NCI-H2029 treated with DMSO at 0.1 percent for 48 hours (cell line): ENCODE data around the gene RNLS.

Source experiments
- DNase-seq: peaks from one replicate; lab custom pipeline; 2025; lab: John Stamatoyannopoulos, UW

The RNLS gene

DNA sequence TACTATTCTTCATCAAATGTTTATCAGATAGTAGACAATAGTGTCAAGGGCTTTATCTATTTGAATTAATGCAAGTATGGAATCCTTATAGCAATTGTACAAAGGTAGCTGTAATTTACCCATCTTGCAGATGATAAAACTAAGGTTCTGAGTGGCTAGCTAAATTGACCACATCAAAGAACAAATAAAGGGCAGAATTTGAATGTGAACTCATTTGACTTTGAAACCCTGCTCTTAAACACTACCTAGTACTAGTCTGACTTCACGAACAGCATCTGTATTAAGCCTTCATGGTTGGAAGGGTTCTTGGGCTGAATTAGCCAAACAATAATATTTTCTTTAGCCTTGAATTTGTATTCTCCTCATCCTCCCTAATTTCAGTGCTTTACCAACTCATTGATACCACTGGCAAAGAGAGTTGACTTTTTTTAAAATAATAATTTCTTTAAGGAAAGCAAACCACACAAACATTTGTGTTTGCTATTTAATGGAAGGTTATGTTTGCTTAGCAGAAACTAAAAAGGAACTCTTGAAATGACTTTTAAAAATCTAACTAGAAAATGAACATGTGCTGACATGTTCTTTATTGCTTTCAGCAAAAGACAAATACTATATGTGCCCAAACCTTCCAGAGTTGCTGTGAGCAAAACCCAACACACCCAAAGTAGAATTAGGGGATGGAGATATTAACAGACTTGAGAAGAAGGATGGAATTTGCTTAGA, 322.6 kb downstream of the RNLS start:
- DNase-seq = no peak

DNA sequence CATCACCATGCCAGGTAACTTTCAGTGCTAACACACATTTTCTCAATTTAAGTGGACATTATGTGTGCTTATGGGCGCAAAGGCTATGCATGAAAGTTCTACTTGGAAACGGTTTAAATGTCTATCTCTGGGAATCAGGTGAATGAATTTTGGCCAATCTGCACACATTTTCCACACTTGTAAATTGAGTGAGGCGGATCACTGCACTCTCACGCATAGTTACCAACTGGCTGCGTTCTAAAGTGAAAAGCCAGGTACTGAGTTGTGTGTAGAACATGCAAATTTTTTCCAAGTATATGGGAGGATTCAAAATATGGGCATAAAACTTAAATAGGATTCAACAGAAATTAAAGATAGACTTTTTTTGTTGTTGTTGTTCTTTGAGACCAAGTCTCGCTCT, 323.7 kb downstream of the RNLS start:
- no peak for DNase-seq

GRCh38 chr10:88256886-88257285, 326.2 kb downstream of the RNLS start:
- no peak for DNase-seq

- DNase-seq = no peak
Observed at GRCh38 chr10:88256013-88256680, 327.0 kb downstream of the RNLS start.

DNA sequence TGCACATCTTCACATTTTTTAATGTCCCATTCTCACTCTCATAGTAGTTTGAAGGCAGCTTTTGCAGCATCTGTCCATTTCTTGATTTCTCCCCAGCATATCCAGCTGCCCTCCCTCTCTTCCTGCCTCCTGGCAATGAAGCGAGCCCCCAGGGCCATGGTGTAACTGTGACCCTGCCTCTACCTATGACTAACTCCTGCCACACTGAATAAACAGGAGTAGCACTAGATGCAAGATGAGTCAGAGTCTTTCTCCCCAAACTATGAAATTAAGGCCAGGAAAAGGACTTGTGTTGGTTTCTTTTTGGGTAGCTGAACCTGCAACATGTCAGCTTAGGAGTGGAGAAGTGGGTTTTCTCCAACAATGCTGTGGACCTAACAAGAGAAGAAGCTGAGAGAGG, 329.0 kb downstream of the RNLS start:
- DNase-seq = no peak

- DNase-seq = no peak
Observed at GRCh38 chr10:88253622-88254021, 329.5 kb downstream of the RNLS start.

GRCh38 chr10:88253128-88253527, 330.0 kb downstream of the RNLS start:
- no peak for DNase-seq

- DNase-seq = no peak
Observed at GRCh38 chr10:88249450-88249849, 333.7 kb downstream of the RNLS start.

DNA sequence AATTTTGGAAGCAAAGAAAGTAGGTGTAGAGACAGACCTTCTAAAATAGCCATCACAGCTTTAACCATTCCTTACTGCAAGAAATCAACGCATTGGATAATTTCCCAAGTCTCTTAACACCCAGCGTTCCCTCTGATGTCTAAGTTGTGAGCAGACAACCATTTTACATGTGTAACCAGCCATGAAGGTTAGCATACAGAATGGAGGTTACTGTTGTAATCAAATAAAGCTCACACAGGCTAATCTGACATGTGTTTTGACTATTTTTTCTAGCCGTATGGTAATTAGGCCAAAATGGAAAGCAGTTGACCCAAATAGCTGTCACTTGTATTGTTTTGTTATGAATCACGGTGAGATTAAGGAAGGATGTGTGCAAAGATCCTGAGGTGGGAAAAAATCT, 336.4 kb downstream of the RNLS start:
- no peak for DNase-seq

DNA sequence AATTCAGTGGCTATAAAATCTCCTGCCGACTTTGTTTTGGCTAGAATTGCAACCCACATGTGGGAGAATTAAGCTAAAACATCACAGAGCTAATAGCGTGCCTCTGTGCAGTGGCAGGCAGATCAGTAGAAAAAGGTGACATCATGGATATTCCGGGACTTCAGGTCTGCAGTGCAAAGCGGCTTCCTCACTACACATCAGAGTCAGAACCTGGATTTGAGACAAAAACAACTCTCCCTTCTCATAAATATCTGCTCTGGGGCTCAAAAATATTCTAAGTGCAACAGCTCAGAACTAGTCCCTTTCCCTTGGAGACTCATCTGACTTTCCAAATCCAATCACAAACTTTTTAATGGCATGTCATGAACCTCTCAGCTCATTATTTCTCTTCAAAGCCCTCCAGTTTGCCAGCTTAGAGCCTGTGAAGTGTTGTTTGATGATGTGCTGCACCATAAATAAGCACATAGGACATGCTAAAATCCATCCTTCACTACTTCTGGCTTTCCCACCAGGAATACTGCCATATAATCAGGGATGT, 337.1 kb downstream of the RNLS start:
- DNase-seq = no peak

DNA sequence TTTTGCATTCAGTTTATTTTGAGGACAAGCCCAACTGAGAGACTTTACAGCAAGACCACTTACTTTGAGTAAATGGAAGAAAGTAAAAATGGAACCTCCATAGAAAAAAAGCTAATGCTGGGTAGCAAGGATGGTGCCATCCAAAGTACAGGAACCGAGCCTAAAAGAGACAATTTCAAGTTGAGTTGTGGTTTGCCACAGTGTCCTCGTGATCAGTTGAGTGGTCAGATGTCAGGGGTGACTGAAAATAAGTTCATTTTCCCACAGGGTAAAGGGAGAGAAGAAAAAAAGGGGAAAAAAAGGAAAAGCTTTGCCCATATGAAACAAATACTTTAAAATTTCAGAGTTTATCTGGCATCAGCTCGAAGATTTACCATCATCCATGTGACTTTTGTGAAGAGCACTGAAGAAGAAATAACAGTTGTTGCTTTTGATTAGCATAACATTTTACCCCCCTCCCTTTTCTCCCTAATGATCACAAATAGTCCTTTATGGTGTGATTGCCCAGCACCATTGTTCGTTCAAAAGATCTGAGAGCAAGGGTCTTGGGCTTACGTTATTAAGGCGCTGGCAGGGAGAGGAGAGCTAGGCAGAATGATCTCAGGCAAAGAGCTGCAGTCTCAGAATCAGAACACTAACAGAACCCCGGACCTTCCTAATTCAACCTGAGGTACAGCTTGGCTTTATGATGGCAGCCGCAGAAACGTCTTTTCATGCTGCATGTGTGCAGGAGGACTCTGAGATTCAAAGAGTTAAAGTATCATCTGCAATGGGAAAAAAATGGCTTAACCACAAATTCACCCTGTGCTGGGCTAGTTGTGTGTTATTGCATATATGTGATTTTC, 338.1 kb downstream of the RNLS start:
- no peak for DNase-seq

DNA sequence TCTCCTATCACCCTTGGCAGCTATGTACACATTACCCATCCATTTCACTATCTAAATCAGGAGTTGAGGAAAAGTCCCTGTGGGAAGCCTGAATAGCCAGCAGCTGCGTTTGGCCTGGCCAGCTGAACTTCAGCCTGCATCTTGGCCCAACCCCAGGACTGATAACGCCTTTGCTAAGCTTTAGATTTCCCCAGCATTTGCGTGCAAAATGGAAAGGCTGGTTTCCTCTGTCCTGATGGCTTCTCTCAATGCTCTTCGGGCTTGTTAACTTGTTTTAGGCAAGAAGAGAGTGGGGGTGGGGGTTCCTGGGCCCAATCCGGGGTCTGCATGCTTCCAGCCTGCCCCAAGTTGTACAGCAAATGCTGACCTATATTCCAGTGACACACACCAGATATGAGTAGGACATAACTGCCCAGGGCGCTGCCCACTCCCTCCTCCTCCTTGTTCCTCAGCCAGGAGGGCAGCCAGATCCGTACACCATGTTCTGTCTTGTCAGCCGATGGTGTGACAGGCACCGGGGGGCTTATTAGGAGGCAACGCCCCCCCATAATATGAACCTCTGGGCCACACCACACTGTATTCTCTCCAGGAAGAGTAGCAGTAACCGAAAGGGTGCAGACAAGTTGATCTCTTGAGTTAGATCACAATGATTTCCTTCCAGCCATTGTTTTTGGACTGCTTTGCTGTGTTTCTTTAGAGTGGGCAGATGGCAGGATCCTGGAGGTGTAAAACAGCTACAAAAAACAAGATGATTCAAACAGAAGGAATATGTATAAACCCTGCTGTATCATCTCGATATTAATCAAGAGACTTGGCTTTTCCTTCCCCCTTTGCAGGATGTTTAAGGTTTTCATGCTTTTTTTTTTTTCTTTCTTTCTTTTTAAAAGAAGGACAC, 339.0 kb downstream of the RNLS start:
- no peak for DNase-seq

GRCh38 chr10:88243202-88243744, 339.8 kb downstream of the RNLS start:
- DNase-seq = no peak

- DNase-seq = no peak
Observed at GRCh38 chr10:88241501-88241900, 341.6 kb downstream of the RNLS start.

DNA sequence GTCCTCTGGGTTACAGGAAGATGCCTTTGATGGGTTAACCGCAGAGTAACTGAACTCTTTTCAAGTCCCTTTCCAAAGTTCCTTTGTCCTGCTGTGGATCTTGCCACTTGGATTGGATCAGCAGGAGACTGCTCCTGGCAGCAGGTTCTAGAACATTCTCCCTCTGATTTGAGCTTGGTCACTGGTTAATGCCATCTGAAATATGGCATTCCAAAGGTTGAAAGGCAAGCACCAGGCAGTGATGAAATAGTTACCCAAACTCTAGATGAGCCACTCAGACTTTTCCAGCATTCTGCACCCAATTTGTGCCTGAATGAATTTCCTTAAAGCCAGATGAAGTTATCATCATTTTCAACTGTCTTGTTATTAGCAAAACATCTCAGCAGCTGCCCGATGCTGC, 343.9 kb downstream of the RNLS start:
- no peak for DNase-seq

- no peak for DNase-seq
Observed at GRCh38 chr10:88238615-88238914, 344.6 kb downstream of the RNLS start.

- DNase-seq = no peak
Observed at GRCh38 chr10:88237896-88238614, 345.1 kb downstream of the RNLS start.

DNA sequence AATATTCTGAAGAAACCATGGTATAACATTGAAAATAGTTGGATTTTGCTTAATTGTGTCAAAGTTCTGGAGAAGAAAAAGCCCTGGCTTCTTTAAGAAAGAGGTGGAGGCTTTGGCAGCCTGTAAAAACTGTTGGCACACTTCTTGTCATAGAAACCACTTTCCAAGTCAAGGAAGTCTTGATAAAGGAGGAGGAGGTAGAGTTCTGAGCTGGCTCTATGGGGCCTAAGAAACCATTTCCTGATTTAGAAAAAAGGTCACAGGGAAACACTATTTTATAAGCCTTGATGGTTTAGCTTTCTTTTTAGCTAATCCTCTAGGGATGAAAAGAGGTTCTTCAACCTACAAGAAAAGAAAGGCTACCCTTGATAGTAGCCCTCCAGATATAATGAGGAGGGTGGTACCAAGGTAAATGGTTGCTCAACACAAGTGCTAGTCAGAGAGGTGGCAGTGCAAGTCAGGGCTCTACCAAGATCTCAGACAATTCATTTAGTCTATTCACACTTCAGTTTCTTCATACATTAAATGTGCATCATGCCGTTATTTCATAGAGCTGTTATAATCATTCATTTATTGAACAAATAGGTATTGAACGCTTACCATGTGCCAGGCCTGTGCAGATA, 346.9 kb downstream of the RNLS start:
- no peak for DNase-seq

GRCh38 chr10:88234297-88234696, 348.8 kb downstream of the RNLS start:
- DNase-seq = no peak

GRCh38 chr10:88233870-88234269, 349.2 kb downstream of the RNLS start:
- DNase-seq = no peak
